B cell (primary cell): ENCODE results near the gene CMTR1. TPM values are rescaled to one million over a fixed set of nuclear protein-coding genes. Genes with fewer than 3 reads are reported as not detected.
A peak's percentile ranks its signal among the peaks of the same experiment; 100 is the strongest.

Experiments used
- ATAC-seq: fragments of 200-7000 bp; cut with Tn5 transposase; one replicate; pipeline ENCODE4 v1.10.0; 2021; ENCODE audit warnings: low read depth, mild to moderate bottlenecking, moderate number of reproducible peaks, moderate library complexity
- CTCF ChIA-PET: fragments of 350-600 bp; sonication (Branson Sonifier 250); formaldehyde crosslinking; loops from one replicate; lab custom pipeline; 2021; ENCODE audit warnings: antibody characterized with exemption, inconsistent platforms; lab: Charles Lee
- POLR2A ChIA-PET: fragments of 350-600 bp; sonication (Branson Sonifier 250); formaldehyde crosslinking; loops from one replicate; lab custom pipeline; 2021; ENCODE audit warnings: antibody characterized with exemption; lab: Charles Lee
- DNase-seq: peaks from one replicate; pipeline ENCODE4 v3.0.0; 2013
- H2AFZ ChIP-seq: 2 replicates; pipeline ENCODE4 v1.6.1; 2012; ENCODE audit warnings: mild to moderate bottlenecking, low read depth, low read length; ENCODE audit not compliant: insufficient read depth, poor library complexity, severe bottlenecking
- H3K27ac ChIP-seq, 2 donors: 1 replicate in 1 of 2; 2 replicates in 1 of 2; pipeline ENCODE4 v1.5.1; 2012 to 2013; ENCODE audit warnings: low read length in 2 of 2, mild to moderate bottlenecking in 2 of 2, moderate library complexity in 1 of 2
- H3K27me3 ChIP-seq, 4 experiments: fragments of 200-600 bp in 1 of 4; sonication (generic) in 1 of 4; replicated peaks in 1 of 4; 1 replicate in 2 of 4; 2 replicates in 2 of 4; pipeline versions ENCODE4 v1.6.1 to v1.7.0; 2013 to 2016; ENCODE audit warnings: low read length in 3 of 4, mild to moderate bottlenecking in 2 of 4, mixed read lengths in 1 of 4, moderate library complexity in 1 of 4; ENCODE audit not compliant: insufficient read depth in 4 of 4, control insufficient read depth in 3 of 4; ENCODE audit errors: control extremely low read depth in 1 of 4
- H3K36me3 ChIP-seq, 2 experiments: replicated peaks in 1 of 2; 1 replicate in 1 of 2; 2 replicates in 1 of 2; pipeline versions ENCODE4 v1.6.1 to v1.7.1; 2013; ENCODE audit warnings: low read length in 1 of 2; ENCODE audit not compliant: insufficient read depth in 2 of 2, control insufficient read depth in 1 of 2; ENCODE audit errors: control extremely low read depth in 1 of 2, extremely low read depth in 1 of 2
- H3K4me1 ChIP-seq, 2 donors: fragments of 200-600 bp in 1 of 2; sonication (generic) in 1 of 2; 1 replicate in 1 of 2; 2 replicates in 1 of 2; pipeline versions ENCODE4 v1.5.1 to v1.6.1; 2013 to 2017; ENCODE audit warnings: low read length in 2 of 2; ENCODE audit not compliant: control insufficient read depth in 2 of 2, insufficient read depth in 2 of 2
- H3K4me2 ChIP-seq: replicated peaks from 2 replicates; pipeline ENCODE3; 2012; ENCODE audit warnings: mild to moderate bottlenecking, low read depth, low read length; ENCODE audit not compliant: poor library complexity, severe bottlenecking
- H3K4me3 ChIP-seq, 5 experiments: fragments of 200-600 bp in 1 of 5; sonication (generic) in 1 of 5; 1 replicate in 3 of 5; 2 replicates in 2 of 5; pipeline versions ENCODE4 v1.5.1 to v1.7.0; 2011 to 2016; ENCODE audit warnings: low read length in 4 of 5, mild to moderate bottlenecking in 4 of 5, low read depth in 2 of 5, control low read depth in 1 of 5, moderate library complexity in 1 of 5; ENCODE audit not compliant: insufficient read depth in 1 of 5; ENCODE audit errors: control extremely low read depth in 1 of 5, extremely low read depth in 1 of 5
- H3K79me2 ChIP-seq: fragments of 200-600 bp; sonication (generic); one replicate; pipeline ENCODE4 v1.6.0; 2016; ENCODE audit warnings: low read length; ENCODE audit not compliant: control insufficient read depth, insufficient read depth
- H3K9ac ChIP-seq: fragments of 200-600 bp; sonication (generic); 2 replicates; pipeline ENCODE4 v1.6.1; 2017; ENCODE audit warnings: mild to moderate bottlenecking, low read length, moderate library complexity
- H3K9me3 ChIP-seq, 3 donors: one replicate each; pipeline versions ENCODE4 v1.6.1 to v1.7.1; 2013; ENCODE audit warnings: low read length in 2 of 3; ENCODE audit not compliant: control insufficient read depth in 2 of 3, insufficient read depth in 1 of 3; ENCODE audit errors: control extremely low read depth in 1 of 3
- H4K20me1 ChIP-seq: 2 replicates; pipeline ENCODE4 v1.6.0; 2012; ENCODE audit warnings: mild to moderate bottlenecking, low read length; ENCODE audit not compliant: insufficient read depth, control insufficient read depth, poor library complexity, severe bottlenecking
- H3K27ac Mint-ChIP-seq: one replicate; pipeline ENCODE4 v1.8.0; 2021; ENCODE audit warnings: mixed read lengths
- H3K27me3 Mint-ChIP-seq: one replicate; pipeline ENCODE4 v1.8.0; 2021; ENCODE audit warnings: mixed read lengths
- H3K4me1 Mint-ChIP-seq: one replicate; pipeline ENCODE4 v1.8.0; 2021; ENCODE audit warnings: mixed read lengths
- H3K4me3 Mint-ChIP-seq: one replicate; pipeline ENCODE4 v1.8.0; 2021; ENCODE audit warnings: mixed read lengths
- H3K9me3 Mint-ChIP-seq: one replicate; pipeline ENCODE4 v1.8.0; 2022; ENCODE audit warnings: mixed read lengths; ENCODE audit not compliant: insufficient read depth
- EZH2 ChIP-seq: IDR thresholded peaks from 2 replicates; pipeline ENCODE4 v1.6.1; 2012; ENCODE audit warnings: borderline replicate concordance, low read depth, mild to moderate bottlenecking, moderate library complexity, low read length; ENCODE audit not compliant: insufficient read depth, poor library complexity, severe bottlenecking
- WGBS: methylation state at CpG from one replicate; pipeline ENCODE4 v1.1.5; 2013; ENCODE audit warnings: missing lambda C conversion rate; ENCODE audit not compliant: insufficient coverage; 5-methylcytosine and 5-hydroxymethylcytosine counted together
- intact Hi-C: fragments of 100-400 bp; cut with micrococcal nuclease; formaldehyde crosslinking; loops from one replicate; pipeline ENCODE4 v1.10.0; 2022
- polyA plus RNA-seq: library from polyadenylated mRNA; depleted of rRNA; stranded (reverse); fragments of >200 nt; gene quantifications from 2 replicates; pipeline ENCODE4 v1.2.3, GENCODE V29; 2012
- total RNA-seq, 2 donors: library from RNA; stranded (reverse); fragments of 120-200 nt in 1 of 2; gene quantifications; 1 replicate in 1 of 2; 2 replicates in 1 of 2; pipeline versions ENCODE4 v1.2.3 to v1.2.4, GENCODE V29; 2013 to 2022
- TF ChIP-seq, protein P1 (sequence below): fragments of 200-600 bp; IDR thresholded peaks from one replicate; pipeline ENCODE4 v1.8.0; 2022; ENCODE audit warnings: antibody characterized with exemption, mild to moderate bottlenecking

Gene CMTR1
- total and polyA plus RNA-seq, 2 donors (not counting 1 experiment from before 2014, with no cell fraction given) = 46.0 to 82.9 TPM

DNA sequence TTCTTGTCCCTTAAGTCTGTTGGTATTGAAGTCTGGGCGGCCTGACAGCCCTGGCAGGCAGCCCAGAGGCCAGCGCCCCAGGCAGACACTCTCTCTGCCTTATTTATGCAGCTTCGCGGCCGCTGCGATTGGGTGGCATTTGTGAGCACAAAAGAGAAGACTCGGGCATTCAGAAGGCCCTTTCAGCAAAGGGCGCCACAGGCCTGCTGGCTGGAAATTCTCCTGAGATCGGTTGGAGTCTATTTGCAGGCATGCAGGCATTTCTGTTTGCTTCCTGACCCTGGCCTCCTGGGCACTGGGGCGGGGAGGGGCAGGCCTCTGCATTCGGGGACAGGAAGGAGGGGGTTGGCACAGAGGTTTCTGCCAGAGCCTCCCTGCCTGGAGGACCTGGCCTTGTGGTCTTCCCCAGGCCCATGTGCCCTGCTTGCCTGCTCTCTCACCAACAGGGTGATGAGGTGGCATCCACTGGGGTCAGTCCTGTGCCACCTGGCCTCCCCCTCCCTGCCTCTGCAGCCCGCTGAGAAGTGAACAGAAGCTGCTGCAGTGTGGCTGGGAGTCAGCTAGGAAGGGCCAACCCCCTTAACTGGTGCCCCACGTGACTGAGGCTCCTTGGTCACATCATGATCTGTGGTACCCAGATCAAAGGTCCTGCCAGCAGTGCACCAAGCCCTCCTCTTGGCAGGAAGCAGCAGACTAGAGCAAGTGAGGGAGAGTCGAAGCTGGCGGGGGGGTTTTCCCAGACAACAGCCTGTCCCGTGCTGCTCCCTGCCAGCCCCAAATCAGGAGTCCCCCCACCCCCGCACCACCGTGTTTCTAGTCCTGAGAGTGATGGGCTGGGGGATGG, 83.3 kb downstream of the CMTR1 start:
- Histone ChIP-seq H3K27me3 (peaks cover 0 to 9% (median 0%) of the 10 kb centered on the region in 4 experiments), H3K79me2 (no peaks in the 10 kb centered on the region), H3K4me2 (peak overlapping the region; percentile 64), H3K9me3 (peaks cover 0 to 8% (median 0%) of the 10 kb centered on the region in 3 donors), H3K36me3 (no peaks in the 10 kb centered on the region), H2AFZ (peak overlapping the region; percentile 73), H4K20me1 (no peaks in the 10 kb centered on the region), H3K4me3 (peak overlapping the region in 2 of 5 experiments; percentile 5 to 29), H3K27ac (peak overlapping the region; percentile 7 to 51), H3K4me1 (peaks cover 23 to 35% of the 10 kb centered on the region in 2 donors), H3K9ac (peak overlapping the region; percentile 14)
- H3K9me3 Mint-ChIP-seq = no peaks in the 10 kb centered on the region
- H3K27ac Mint-ChIP-seq = peak overlapping the region; percentile 80
- peaks cover 4% of the 10 kb centered on the region for H3K27me3 Mint-ChIP-seq
- WGBS = 12% methylated on average over 18 of the region's 18 CpGs
- H3K4me1 Mint-ChIP-seq = peaks cover 26% of the 10 kb centered on the region
- ChIA-PET CTCF (interaction anchor here (1.1 to 3.2 kb wide), 8 partner anchors 11 to 134 kb away, joined by 3 to 13 read pairs (median 4); partner anchors contain the start of gene CCDC167), POLR2A (interaction anchor here (0.6 to 0.7 kb wide), 2 partner anchors 49 to 136 kb away, joined by 3 to 5 read pairs; no protein-coding TSS in a partner anchor)
- peak; percentile 73 for DNase-seq
- intact Hi-C loops = loop anchor here (2.0 kb wide), 1 partner anchor 13 kb away; no protein-coding TSS in a partner anchor
- ATAC-seq = peak; percentile 82
- H3K4me3 Mint-ChIP-seq = peak overlapping the region; percentile 49
- TF ChIP-seq EZH2 = no peak
- TF ChIP-seq, protein P1, sequence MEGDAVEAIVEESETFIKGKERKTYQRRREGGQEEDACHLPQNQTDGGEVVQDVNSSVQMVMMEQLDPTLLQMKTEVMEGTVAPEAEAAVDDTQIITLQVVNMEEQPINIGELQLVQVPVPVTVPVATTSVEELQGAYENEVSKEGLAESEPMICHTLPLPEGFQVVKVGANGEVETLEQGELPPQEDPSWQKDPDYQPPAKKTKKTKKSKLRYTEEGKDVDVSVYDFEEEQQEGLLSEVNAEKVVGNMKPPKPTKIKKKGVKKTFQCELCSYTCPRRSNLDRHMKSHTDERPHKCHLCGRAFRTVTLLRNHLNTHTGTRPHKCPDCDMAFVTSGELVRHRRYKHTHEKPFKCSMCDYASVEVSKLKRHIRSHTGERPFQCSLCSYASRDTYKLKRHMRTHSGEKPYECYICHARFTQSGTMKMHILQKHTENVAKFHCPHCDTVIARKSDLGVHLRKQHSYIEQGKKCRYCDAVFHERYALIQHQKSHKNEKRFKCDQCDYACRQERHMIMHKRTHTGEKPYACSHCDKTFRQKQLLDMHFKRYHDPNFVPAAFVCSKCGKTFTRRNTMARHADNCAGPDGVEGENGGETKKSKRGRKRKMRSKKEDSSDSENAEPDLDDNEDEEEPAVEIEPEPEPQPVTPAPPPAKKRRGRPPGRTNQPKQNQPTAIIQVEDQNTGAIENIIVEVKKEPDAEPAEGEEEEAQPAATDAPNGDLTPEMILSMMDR = no peak
